Uterus (tissue), 4 donors: ENCODE measurements around the gene BRIX1. TPM values are rescaled to one million over a fixed set of nuclear protein-coding genes. Genes with fewer than 3 reads are reported as not detected.
A peak's percentile ranks its signal among the peaks of the same experiment; 100 is the strongest.

Experiments
- DNase-seq, 2 donors: peaks; one replicate each; pipeline ENCODE4 v3.0.0-alpha.2; 2019 to 2020
- H3K27ac ChIP-seq, 2 donors: fragments of 200-600 bp; sonication (generic); 1 replicate in 1 of 2; 2 replicates in 1 of 2; pipeline ENCODE4 v1.5.1; 2016 to 2018
- H3K27me3 ChIP-seq, 2 donors: fragments of 200-600 bp; sonication (generic); one replicate each; pipeline ENCODE4 v1.5.1; 2018 to 2019; ENCODE audit warnings: control low read depth in 1 of 2
- H3K36me3 ChIP-seq, 2 donors: fragments of 200-600 bp; sonication (generic); one replicate each; pipeline ENCODE4 v1.5.1; 2019; ENCODE audit warnings: control low read depth in 1 of 2
- H3K4me1 ChIP-seq, 2 donors: fragments of 200-600 bp; sonication (generic); one replicate each; pipeline ENCODE4 v1.5.1; 2018 to 2019; ENCODE audit warnings: control low read depth in 1 of 2
- H3K4me3 ChIP-seq, 2 donors: fragments of 200-600 bp; sonication (generic); 1 replicate in 1 of 2; 2 replicates in 1 of 2; pipeline ENCODE4 v1.5.1; 2018 to 2019; ENCODE audit warnings: mild to moderate bottlenecking in 1 of 2
- H3K9me3 ChIP-seq, 2 donors: fragments of 200-600 bp; sonication (generic); one replicate each; pipeline ENCODE4 v1.5.1; 2019; ENCODE audit warnings: control low read depth in 1 of 2
- CTCF ChIP-seq, 4 experiments: fragments of 200-600 bp in 2 of 4; fragments of 450-650 bp in 2 of 4; sonication (generic) in 2 of 4; IDR thresholded peaks; one replicate each; pipeline ENCODE4 v1.5.1; 2016 to 2019; ENCODE audit warnings: antibody characterized with exemption in 4 of 4, mild to moderate bottlenecking in 2 of 4, moderate library complexity in 1 of 4
- POLR2A ChIP-seq, 2 donors: fragments of 450-650 bp; IDR thresholded peaks; one replicate each; pipeline ENCODE4 v1.6.1; 2016; ENCODE audit warnings: antibody characterized with exemption in 2 of 2, mild to moderate bottlenecking in 1 of 2, moderate library complexity in 1 of 2
- intact Hi-C: fragments of 100-400 bp; cut with DNase I; formaldehyde crosslinking; loops from one replicate; pipeline ENCODE4 v1.15.1; 2023; ENCODE audit warnings: low total_unique reads
- total RNA-seq, 4 donors: library from RNA; depleted of rRNA in 3 of 4; stranded (reverse); fragments of >200 nt in 3 of 4; gene quantifications; one replicate each; pipeline versions ENCODE4 v1.1.0 to v1.2.4, GENCODE V29; 2014 to 2023
- donor health status: DM: yes; HTN: yes; CAD: no.

The BRIX1 gene
- total RNA-seq, 4 donors from 2014 or later = 6.4 to 46.0 (median 28.6) TPM

- no peak for DNase-seq
- no peak overlapping the region for H3K4me3 ChIP-seq
- no peak overlapping the region for H3K27ac ChIP-seq
- no peaks in the 10 kb centered on the region for H3K27me3 ChIP-seq
- H3K9me3 ChIP-seq = no peaks in the 10 kb centered on the region
- peaks cover 7 to 10% of the 10 kb centered on the region in 2 donors for H3K4me1 ChIP-seq
- intact Hi-C loops = no loop called here
- TF ChIP-seq POLR2A (IDR thresholded peaks at IDR 0.05) (no peak), CTCF (IDR thresholded peaks at IDR 0.05) (no peak)
- no peaks in the 10 kb centered on the region for H3K36me3 ChIP-seq
Observed at GRCh38 chr5:34913072-34913471, 2.4 kb upstream of the BRIX1 start.

GRCh38 chr5:34914671-34915138 is 806 bp upstream of the BRIX1 start:
- Histone ChIP-seq H3K4me3 (peak overlapping the region; percentile 60 to 99), H3K27me3 (no peaks in the 10 kb centered on the region), H3K9me3 (no peaks in the 10 kb centered on the region), H3K4me1 (peaks cover 7 to 10% of the 10 kb centered on the region in 2 donors), H3K27ac (peak overlapping the region; percentile 83 to 89), H3K36me3 (no peaks in the 10 kb centered on the region)
- intact Hi-C loops = no loop called here
- TF ChIP-seq CTCF (IDR thresholded peaks at IDR 0.05) (no peak), POLR2A (IDR thresholded peaks at IDR 0.05) (no peak)
- DNase-seq = peak; percentile 26 to 35

- intact Hi-C loops = no loop called here
- H3K4me3 ChIP-seq = peak overlapping the region; percentile 60 to 99
- TF ChIP-seq POLR2A (IDR thresholded peaks at IDR 0.05) = no peak
- no peak for TF ChIP-seq CTCF (IDR thresholded peaks at IDR 0.05)
- no peaks in the 10 kb centered on the region for H3K36me3 ChIP-seq
- peaks cover 7 to 10% of the 10 kb centered on the region in 2 donors for H3K4me1 ChIP-seq
- H3K27me3 ChIP-seq = no peaks in the 10 kb centered on the region
- no peak for DNase-seq
- H3K9me3 ChIP-seq = no peaks in the 10 kb centered on the region
- H3K27ac ChIP-seq = peak overlapping the region; percentile 83 to 89
Observed at GRCh38 chr5:34915856-34916192, 313 bp downstream of the BRIX1 start.

GRCh38 chr5:34916518-34916917 is 1.0 kb downstream of the BRIX1 start:
- peaks cover 7 to 10% of the 10 kb centered on the region in 2 donors for H3K4me1 ChIP-seq
- DNase-seq = no peak
- intact Hi-C loops = no loop called here
- TF ChIP-seq CTCF (IDR thresholded peaks at IDR 0.05) (no peak), POLR2A (IDR thresholded peaks at IDR 0.05) (no peak)
- H3K9me3 ChIP-seq = no peaks in the 10 kb centered on the region
- H3K27me3 ChIP-seq = no peaks in the 10 kb centered on the region
- no peaks in the 10 kb centered on the region for H3K36me3 ChIP-seq
- H3K27ac ChIP-seq = peak overlapping the region in 1 of 2 donors; percentile 83
- peak overlapping the region; percentile 60 to 99 for H3K4me3 ChIP-seq

GRCh38 chr5:34918025-34918424 is 2.5 kb downstream of the BRIX1 start:
- Histone ChIP-seq H3K9me3 (no peaks in the 10 kb centered on the region), H3K27ac (no peak overlapping the region), H3K36me3 (no peaks in the 10 kb centered on the region), H3K4me1 (peaks cover 7 to 10% of the 10 kb centered on the region in 2 donors), H3K27me3 (no peaks in the 10 kb centered on the region), H3K4me3 (no peak overlapping the region)
- TF ChIP-seq CTCF (IDR thresholded peaks at IDR 0.05) (no peak), POLR2A (IDR thresholded peaks at IDR 0.05) (no peak)
- intact Hi-C loops = no loop called here
- DNase-seq = no peak
